Stimulated activated CD4-positive, alpha-beta T cell treated with anti-CD3 and anti-CD28 coated beads, Interleukin-1b, Interleukin-23, amount 100 ng/mL, for 1 hour (primary cell): ENCODE data around the gene SLC25A29.

Experiments
- DNase-seq, 2 donors: peaks; one replicate each; pipeline ENCODE4 v3.0.0-alpha.2; 2020; ENCODE audit warnings: low read depth in 2 of 2

The SLC25A29 gene

GRCh38 chr14:100281286-100282082 is 24.8 kb downstream of the SLC25A29 start:
- no peak for DNase-seq

GRCh38 chr14:100279563-100279962 is 26.7 kb downstream of the SLC25A29 start:
- no peak for DNase-seq

GRCh38 chr14:100279133-100279532 is 27.1 kb downstream of the SLC25A29 start:
- no peak for DNase-seq

- no peak for DNase-seq
Measured at GRCh38 chr14:100278702-100279101, 27.5 kb downstream of the SLC25A29 start.

GRCh38 chr14:100275214-100275613 is 31.0 kb downstream of the SLC25A29 start:
- no peak for DNase-seq

- no peak for DNase-seq
Measured at GRCh38 chr14:100274250-100274649, 32.0 kb downstream of the SLC25A29 start.

GRCh38 chr14:100271247-100271939 is 34.9 kb downstream of the SLC25A29 start:
- DNase-seq: no peak

- no peak for DNase-seq
Measured at GRCh38 chr14:100268591-100269207, 37.5 kb downstream of the SLC25A29 start.

- no peak for DNase-seq
Measured at GRCh38 chr14:100267990-100268389, 38.3 kb downstream of the SLC25A29 start.

- no peak for DNase-seq
Measured at GRCh38 chr14:100263141-100263540, 43.1 kb downstream of the SLC25A29 start.

GRCh38 chr14:100262545-100262944 is 43.7 kb downstream of the SLC25A29 start:
- DNase-seq: no peak

- no peak for DNase-seq
Measured at GRCh38 chr14:100261621-100262020, 44.6 kb downstream of the SLC25A29 start.

GRCh38 chr14:100256339-100256895 is 49.8 kb downstream of the SLC25A29 start:
- no peak for DNase-seq

GRCh38 chr14:100252684-100253083 is 53.6 kb downstream of the SLC25A29 start:
- no peak for DNase-seq

GRCh38 chr14:100250732-100251465 is 55.3 kb downstream of the SLC25A29 start:
- no peak for DNase-seq

- no peak for DNase-seq
Measured at GRCh38 chr14:100246809-100247428, 59.3 kb downstream of the SLC25A29 start.

GRCh38 chr14:100243020-100243419 is 63.2 kb downstream of the SLC25A29 start:
- no peak for DNase-seq

GRCh38 chr14:100241279-100241678 is 65.0 kb downstream of the SLC25A29 start:
- no peak for DNase-seq
